Activated CD8-positive, alpha-beta memory T cell treated with anti-CD3 and anti-CD28 coated beads, Interleukin-2, amount 10 ng/mL, durations not matched to agents 7 days and 5 days (primary cell): Measurements from ENCODE around the gene CLDN4. TPM values are rescaled to one million over a fixed set of nuclear protein-coding genes. Genes with fewer than 3 reads are reported as not detected.

Experiments
- ATAC-seq: fragments of 150-1000 bp; cut with Tn5 transposase; one replicate; pipeline ENCODE4 v1.10.0; 2021; ENCODE audit warnings: moderate library complexity
- CTCF ChIA-PET: fragments of 350-600 bp; sonication (Branson Sonifier 250); formaldehyde crosslinking; loops from one replicate; lab custom pipeline; 2021; ENCODE audit warnings: antibody characterized with exemption; lab: Charles Lee
- DNase-seq: peaks from one replicate; pipeline ENCODE4 v3.0.0-alpha.2; 2020
- H3K27ac Mint-ChIP-seq: one replicate; pipeline ENCODE4 v1.8.0; 2021; ENCODE audit warnings: mild to moderate bottlenecking, mixed read lengths
- H3K27me3 Mint-ChIP-seq: one replicate; pipeline ENCODE4 v1.8.0; 2021; ENCODE audit warnings: mixed read lengths
- H3K36me3 Mint-ChIP-seq: one replicate; pipeline ENCODE4 v1.8.0; 2021; ENCODE audit warnings: mild to moderate bottlenecking, mixed read lengths
- H3K4me1 Mint-ChIP-seq: one replicate; pipeline ENCODE4 v1.8.0; 2021; ENCODE audit warnings: mixed read lengths
- H3K4me3 Mint-ChIP-seq: one replicate; pipeline ENCODE4 v1.8.0; 2021; ENCODE audit warnings: mild to moderate bottlenecking, moderate library complexity, mixed read lengths
- H3K9me3 Mint-ChIP-seq: one replicate; pipeline ENCODE4 v1.8.0; 2022; ENCODE audit warnings: low read depth, mixed read lengths
- total RNA-seq, 2 experiments: library from RNA; stranded (reverse); gene quantifications; one replicate each; pipeline ENCODE4 v1.2.3, GENCODE V29; 2021

CLDN4 gene
- total RNA-seq, 2 experiments from 2014 or later = 0.09 to 0.12 TPM

- Mint-ChIP-seq H3K4me3 (no peak overlapping the region), H3K27me3 (no peaks in the 10 kb centered on the region), H3K9me3 (no peaks in the 10 kb centered on the region), H3K4me1 (no peaks in the 10 kb centered on the region), H3K36me3 (no peaks in the 10 kb centered on the region), H3K27ac (no peak overlapping the region)
- DNase-seq = no peak
- CTCF ChIA-PET = interaction anchor here (1.0 kb wide), 1 partner anchor 10 kb away, joined by 3 read pairs; no protein-coding TSS in a partner anchor
- ATAC-seq = no peak
These were observed 49.3 kb downstream of the CLDN4 start for GRCh38 chr7:73879977-73880681.

DNA sequence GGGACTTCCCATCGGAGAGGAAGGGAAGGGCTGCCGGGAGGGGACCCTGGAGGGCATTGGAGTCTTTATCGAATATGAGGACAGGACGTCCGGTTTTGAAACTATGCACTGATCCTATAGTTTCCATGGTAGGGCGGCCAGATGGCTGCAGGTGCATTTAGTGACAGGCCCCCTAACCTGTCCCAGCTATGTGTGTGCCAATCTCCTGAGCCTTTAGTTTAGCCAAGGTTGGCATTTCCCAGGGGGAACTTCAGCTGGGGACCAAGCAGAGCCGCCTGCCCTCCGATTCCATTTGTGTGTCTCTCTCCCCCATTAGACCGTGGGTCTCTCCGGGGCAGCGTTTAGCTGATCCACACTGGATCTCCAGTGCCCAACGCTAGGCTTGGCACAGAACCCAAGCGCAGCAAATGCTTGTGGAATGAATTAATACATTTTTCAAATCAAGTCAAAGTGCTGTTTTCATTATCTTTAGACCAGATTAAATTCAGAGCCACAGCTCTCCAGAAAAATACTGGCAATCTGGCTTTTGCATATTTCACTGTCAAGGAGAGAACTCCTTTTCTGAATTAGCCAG is 50.0 kb downstream of the CLDN4 start:
- CTCF ChIA-PET = interaction anchor here (1.0 kb wide), 1 partner anchor 9 kb away, joined by 3 read pairs; no protein-coding TSS in a partner anchor
- no peak overlapping the region for H3K27ac Mint-ChIP-seq

DNA sequence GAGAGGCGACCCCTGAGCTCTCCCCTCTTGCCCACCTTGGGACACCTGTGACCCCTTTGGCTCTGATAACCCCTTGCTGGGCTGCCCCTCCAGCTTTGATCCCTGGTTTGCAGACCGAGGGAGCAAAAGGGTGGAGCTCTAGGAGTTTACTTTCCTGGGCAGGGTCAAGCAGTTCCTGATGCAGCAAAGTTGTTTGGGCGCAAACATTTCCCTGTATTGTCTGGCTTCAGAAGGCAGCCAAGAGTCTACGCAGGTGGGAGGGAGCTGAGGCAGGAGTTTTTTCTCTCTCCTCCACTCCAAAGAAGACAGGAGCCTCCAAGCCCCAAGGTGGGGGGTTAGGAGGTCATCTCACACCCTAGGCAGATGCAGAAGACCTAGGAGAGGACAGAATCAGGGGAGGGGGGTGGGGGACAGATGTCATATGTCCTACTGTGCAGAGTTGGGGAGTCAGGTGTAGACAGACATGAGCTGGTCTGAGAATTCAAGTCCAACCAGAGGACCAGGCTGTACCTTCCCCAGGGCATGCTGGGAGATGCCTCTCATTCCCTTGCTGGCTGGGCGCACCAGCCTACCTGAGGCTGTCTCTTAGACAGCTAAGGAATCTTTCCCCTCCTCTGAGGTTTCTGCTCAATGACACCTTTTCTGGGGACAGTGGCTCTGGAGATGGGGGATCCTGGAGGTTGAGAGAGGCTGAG is 50.7 kb downstream of the CLDN4 start:
- ATAC-seq (no peak), DNase-seq (no peak)
- Mint-ChIP-seq H3K4me3 (no peak overlapping the region), H3K9me3 (no peaks in the 10 kb centered on the region), H3K4me1 (no peaks in the 10 kb centered on the region), H3K36me3 (no peaks in the 10 kb centered on the region), H3K27ac (no peak overlapping the region), H3K27me3 (peaks cover 6% of the 10 kb centered on the region)
- CTCF ChIA-PET = no interaction called here

More for the DNA sequence above, 50.0 kb downstream of the CLDN4 start:
- Mint-ChIP-seq H3K9me3 (no peaks in the 10 kb centered on the region), H3K36me3 (no peaks in the 10 kb centered on the region), H3K4me1 (no peaks in the 10 kb centered on the region), H3K27me3 (peaks cover under 1% of the 10 kb centered on the region), H3K4me3 (no peak overlapping the region)
- ATAC-seq = no peak
- no peak for DNase-seq

- CTCF ChIA-PET = no interaction called here
- Mint-ChIP-seq H3K9me3 (no peaks in the 10 kb centered on the region), H3K36me3 (no peaks in the 10 kb centered on the region), H3K4me3 (no peak overlapping the region), H3K27ac (no peak overlapping the region), H3K4me1 (no peaks in the 10 kb centered on the region), H3K27me3 (peaks cover 10% of the 10 kb centered on the region)
- ATAC-seq (no peak), DNase-seq (no peak)
These were observed 51.2 kb downstream of the CLDN4 start for GRCh38 chr7:73882047-73882402.

Other genes with a start within 250 kb of the CLDN4 start
- not detected for gene MLXIPL, start 206.5 kb upstream of the CLDN4 start, total RNA-seq
- gene VPS37D, start 163.2 kb upstream of the CLDN4 start, total RNA-seq = not detected
- gene DNAJC30, start 147.5 kb upstream of the CLDN4 start, total RNA-seq = 1 to 10 TPM; 7.0 to 9.0 TPM
- gene BUD23, start 147.4 kb upstream of the CLDN4 start, total RNA-seq = 10 to 100 TPM; 60.5 to 72.7 TPM
- 10 to 100 TPM; 13.8 to 15.8 TPM for gene STX1A, start 111.3 kb upstream of the CLDN4 start, total RNA-seq
- gene ABHD11, start 92.2 kb upstream of the CLDN4 start, total RNA-seq = 10 to 100 TPM; 15.9 to 19.2 TPM
- gene CLDN3, start 60.7 kb upstream of the CLDN4 start, total RNA-seq = not detected
- under 1 TPM in 1 of 2 experiments, not detected in 1; 0.55 TPM for gene METTL27, start 11.5 kb downstream of the CLDN4 start, total RNA-seq
- gene TMEM270, start 30.2 kb downstream of the CLDN4 start, total RNA-seq = not detected
- gene ELN, start 197.2 kb downstream of the CLDN4 start, total RNA-seq = not detected